Subcutaneous adipose tissue (tissue), 4 donors: ENCODE data around the gene FOCAD. TPM values are rescaled to one million over a fixed set of nuclear protein-coding genes. Genes with fewer than 3 reads are reported as not detected.

ENCODE experiments used
- total RNA-seq, 4 donors: library from RNA; depleted of rRNA; stranded (reverse); fragments of >200 nt; gene quantifications; one replicate each; pipeline ENCODE4 v1.1.0, GENCODE V29; 2016
- TF ChIP-seq, protein P1 (sequence below): fragments of 450-650 bp; IDR thresholded peaks from one replicate; pipeline ENCODE4 v1.5.1; 2016; ENCODE audit warnings: low read depth, mild to moderate bottlenecking, control low read depth, antibody characterized with exemption, moderate library complexity

FOCAD gene
- total RNA-seq, 4 donors from 2014 or later, result 24.6 to 31.7 (median 27.5) TPM

- TF ChIP-seq, protein P1, sequence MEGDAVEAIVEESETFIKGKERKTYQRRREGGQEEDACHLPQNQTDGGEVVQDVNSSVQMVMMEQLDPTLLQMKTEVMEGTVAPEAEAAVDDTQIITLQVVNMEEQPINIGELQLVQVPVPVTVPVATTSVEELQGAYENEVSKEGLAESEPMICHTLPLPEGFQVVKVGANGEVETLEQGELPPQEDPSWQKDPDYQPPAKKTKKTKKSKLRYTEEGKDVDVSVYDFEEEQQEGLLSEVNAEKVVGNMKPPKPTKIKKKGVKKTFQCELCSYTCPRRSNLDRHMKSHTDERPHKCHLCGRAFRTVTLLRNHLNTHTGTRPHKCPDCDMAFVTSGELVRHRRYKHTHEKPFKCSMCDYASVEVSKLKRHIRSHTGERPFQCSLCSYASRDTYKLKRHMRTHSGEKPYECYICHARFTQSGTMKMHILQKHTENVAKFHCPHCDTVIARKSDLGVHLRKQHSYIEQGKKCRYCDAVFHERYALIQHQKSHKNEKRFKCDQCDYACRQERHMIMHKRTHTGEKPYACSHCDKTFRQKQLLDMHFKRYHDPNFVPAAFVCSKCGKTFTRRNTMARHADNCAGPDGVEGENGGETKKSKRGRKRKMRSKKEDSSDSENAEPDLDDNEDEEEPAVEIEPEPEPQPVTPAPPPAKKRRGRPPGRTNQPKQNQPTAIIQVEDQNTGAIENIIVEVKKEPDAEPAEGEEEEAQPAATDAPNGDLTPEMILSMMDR, result no peak
Measured at GRCh38 chr9:20659474-20659967, 24.5 kb upstream of the FOCAD start.

GRCh38 chr9:20662156-20662555, 21.9 kb upstream of the FOCAD start:
- TF ChIP-seq, protein P1, result no peak

- TF ChIP-seq, protein P1, result no peak
Measured at GRCh38 chr9:20663133-20663532, 20.9 kb upstream of the FOCAD start.

DNA sequence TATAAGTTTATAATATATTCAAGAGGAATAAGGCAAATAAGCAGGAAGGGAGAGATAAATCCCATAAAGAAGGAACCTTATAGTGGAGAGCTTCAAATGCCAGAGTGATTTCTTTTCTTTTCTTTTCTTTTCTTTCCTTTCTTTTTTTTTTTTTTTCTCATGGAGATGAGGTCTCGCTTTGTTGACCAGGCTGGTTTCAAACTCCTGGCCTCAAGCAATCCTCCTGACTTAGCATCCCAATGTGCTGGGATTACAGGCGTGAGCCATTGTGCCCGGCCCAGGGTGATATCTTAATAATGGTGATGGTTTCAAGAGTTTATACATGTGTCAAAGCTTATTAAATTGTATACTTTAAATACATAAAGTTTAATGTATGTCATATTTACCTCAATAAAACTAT, 19.6 kb upstream of the FOCAD start:
- TF ChIP-seq, protein P1, result no peak

DNA sequence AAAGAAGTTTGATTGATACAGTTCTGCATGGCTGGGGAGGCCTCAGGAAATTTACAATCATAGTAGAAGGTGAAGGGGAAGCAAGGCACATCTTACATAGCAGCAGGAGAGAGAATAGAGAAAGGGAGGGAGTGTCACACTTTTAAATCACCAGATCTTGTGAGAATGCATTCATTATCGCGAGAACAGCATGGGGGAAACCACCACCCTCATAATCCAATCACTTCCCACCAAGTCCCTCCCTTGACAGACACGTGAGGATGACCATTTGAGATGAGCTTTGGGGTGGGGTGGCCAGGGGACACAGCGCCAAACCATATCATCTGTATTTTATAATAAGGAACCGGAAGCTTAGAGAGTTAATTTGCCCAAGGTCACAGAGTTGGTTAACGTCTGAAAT, 13.7 kb upstream of the FOCAD start:
- TF ChIP-seq, protein P1, result no peak

- TF ChIP-seq, protein P1, result no peak
Measured at GRCh38 chr9:20671635-20672034, 12.4 kb upstream of the FOCAD start.

DNA sequence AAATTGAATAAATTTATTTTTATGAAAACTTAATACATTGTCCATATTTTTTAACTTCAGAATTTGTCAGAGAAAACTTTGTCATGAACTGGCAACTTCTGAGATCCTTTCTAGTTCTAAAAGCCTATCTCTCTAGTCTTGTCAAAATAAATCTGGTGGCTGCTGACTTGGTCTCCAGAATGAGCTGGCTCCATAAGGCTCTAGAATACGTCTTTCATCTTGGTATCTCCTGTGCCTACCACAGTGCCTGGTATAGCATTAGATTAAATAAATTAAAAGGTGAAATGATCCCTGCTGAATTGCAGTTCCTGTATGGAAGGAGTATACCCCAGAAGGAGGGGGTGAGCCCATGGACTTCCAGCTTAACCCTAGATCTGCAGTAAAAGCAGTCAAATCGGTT, 2.6 kb upstream of the FOCAD start:
- TF ChIP-seq, protein P1, result no peak
